Superior temporal gyrus (tissue), 1 donor: ENCODE data around the gene KIF5C.

Experiments used
- DNase-seq: peaks from one replicate; pipeline ENCODE4 v3.0.0-alpha.2; 2016; ENCODE audit errors: extremely low spot score

KIF5C gene

GRCh38 chr2:148989882-148990493 is 115.0 kb downstream of the KIF5C start:
- peak; percentile 93 for DNase-seq

DNA sequence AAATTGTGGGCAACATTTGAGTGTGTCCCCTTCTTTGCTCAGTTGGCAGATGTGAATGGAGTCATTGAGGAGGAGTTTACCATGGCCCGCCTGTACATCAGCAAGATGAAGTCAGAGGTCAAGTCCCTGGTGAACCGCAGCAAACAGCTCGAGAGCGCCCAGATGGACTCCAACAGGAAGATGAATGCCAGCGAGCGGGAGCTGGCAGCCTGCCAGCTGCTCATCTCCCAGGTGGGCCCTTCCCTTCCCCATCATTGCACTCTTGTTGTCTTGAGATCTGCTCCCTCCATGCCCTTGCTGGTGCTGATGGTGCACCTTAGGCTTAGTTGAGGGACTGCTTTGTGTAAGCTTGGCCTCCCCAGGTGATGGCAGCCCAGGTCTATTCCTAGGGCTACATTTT is 115.9 kb downstream of the KIF5C start:
- DNase-seq, result no peak

GRCh38 chr2:148992448-148992847 is 117.4 kb downstream of the KIF5C start:
- DNase-seq, result no peak

DNA sequence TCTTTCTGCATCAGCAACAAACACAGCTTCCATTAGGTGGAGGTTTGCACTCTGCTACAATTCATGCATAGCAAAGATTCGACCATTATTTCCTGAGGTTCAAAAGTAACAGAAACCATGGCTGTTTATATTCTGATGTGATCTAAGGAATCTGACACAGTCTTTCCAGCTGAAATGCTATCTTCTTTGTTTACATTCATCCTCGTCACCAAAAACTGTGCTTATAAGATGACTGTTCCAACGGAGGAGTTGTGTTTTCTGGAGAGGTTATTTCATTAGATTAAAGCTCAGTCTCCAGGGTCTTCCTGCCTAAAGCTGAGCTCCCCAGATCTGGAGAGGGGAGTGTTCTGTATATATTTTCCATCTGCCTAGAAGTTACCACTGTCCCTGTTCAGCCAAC is 118.3 kb downstream of the KIF5C start:
- DNase-seq, result no peak

DNA sequence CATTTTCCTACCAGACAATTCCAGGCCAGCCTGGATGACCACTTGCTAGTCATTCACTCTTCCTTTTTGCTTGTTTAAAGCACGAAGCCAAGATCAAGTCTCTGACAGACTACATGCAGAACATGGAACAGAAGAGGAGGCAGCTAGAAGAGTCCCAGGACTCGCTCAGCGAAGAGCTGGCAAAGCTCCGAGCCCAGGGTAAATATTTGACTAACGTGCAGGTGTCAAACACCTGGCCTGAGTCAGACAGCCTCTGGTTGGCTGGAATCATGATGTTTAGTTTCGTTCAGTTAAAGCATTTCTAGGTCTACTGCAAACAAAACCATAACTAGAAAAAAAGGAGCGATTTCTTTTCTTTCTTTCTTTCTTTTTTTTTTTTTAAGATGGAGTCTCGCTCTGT is 119.3 kb downstream of the KIF5C start:
- DNase-seq, result no peak

- DNase-seq, result no peak
Measured at GRCh38 chr2:148996805-148997204, 121.8 kb downstream of the KIF5C start.

- no peak for DNase-seq
Measured at GRCh38 chr2:148998165-148998830, 123.3 kb downstream of the KIF5C start.

- no peak for DNase-seq
Measured at GRCh38 chr2:148998831-148999200, 123.8 kb downstream of the KIF5C start.

GRCh38 chr2:148999451-148999921 is 124.5 kb downstream of the KIF5C start:
- DNase-seq, result no peak

- peak; percentile 73 for DNase-seq
Measured at GRCh38 chr2:149000158-149000938, 125.3 kb downstream of the KIF5C start.

DNA sequence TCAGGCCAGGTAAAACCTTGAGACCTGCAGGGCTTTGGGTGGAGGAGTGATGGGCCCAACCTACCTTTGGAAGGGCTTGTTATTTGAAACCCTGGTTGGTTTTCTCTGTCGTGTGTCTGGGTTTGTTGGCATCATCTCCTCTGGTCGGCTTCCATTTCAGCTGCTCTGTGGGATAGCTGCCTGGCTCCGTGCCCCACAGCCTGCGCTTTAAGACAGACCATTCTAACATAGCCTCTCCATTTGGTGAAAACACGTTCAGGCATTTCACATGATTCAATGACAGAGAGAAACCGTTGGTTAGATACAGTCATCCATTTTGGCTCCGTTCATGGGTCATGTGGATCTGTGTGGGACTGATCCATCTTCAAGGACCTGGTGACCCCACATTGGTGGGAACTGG is 126.5 kb downstream of the KIF5C start:
- peak; percentile 65 for DNase-seq

DNA sequence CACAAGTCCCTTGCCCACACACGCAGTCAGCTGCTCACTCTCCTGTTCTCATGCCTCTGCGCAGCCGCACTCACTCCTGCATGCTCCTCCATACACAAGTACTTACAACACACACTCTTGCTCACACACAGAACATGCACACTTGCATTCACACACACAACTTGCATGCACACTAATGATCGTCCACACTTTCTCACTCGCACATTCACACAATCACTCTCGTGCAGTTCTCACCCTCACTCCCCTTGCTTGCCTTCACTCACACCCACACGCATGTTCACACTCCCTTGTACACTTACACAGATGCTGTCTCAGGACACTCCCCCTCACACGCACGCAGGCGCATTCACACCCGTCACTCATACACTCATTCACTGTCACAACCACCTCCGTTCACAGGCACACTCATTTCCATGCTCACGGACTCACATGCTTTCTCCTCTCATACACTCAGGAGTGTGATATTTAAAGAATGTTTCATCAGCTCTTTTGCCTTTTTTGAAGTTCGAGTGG is 127.4 kb downstream of the KIF5C start:
- no peak for DNase-seq

DNA sequence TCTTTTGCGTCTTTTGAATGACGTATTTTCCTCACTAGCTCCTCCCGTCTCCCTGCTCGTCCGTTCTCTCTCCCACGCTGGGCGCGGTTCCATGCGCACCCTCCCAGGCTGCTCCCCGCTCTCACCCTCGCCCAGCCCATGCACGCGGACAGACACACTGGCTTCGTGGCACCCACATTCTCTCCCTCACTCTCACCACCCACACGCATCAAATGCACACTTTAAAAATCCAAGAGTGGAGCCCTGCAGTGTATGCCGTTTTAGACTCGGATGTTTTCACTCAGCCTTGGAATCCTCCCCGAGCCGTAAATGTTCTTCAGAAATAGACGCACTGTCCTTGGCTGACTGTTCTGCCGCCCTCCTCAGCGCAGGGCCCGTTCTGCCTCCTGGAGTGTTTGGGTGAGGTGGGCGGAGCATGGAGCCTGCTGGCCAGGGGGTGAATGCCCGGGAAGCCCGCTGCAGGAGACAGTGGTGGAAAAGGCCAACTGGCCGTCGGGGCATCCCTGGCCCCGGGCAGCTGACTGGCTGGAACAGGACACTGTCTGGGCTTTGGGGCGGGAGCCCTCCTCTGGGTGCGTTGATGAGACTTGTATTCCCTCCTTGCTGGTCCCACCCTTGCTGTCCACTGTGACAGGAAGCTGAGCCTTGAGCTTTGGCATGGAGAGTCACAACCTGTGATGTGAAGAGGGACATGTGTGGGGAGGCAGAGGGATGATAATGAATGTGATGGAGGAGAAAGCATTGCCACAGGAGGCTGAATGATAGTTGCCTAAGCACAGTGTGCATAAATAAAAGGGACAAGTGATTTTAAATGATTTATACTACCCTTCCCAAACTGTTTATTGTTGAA is 128.1 kb downstream of the KIF5C start:
- peak; percentile 67 for DNase-seq

- DNase-seq, result no peak
Measured at GRCh38 chr2:149004836-149005235, 129.8 kb downstream of the KIF5C start.

GRCh38 chr2:149005471-149006077 is 130.5 kb downstream of the KIF5C start:
- DNase-seq, result no peak

GRCh38 chr2:149006883-149007543 is 132.0 kb downstream of the KIF5C start:
- DNase-seq, result no peak

- DNase-seq, result no peak
Measured at GRCh38 chr2:149008381-149008780, 133.4 kb downstream of the KIF5C start.

DNA sequence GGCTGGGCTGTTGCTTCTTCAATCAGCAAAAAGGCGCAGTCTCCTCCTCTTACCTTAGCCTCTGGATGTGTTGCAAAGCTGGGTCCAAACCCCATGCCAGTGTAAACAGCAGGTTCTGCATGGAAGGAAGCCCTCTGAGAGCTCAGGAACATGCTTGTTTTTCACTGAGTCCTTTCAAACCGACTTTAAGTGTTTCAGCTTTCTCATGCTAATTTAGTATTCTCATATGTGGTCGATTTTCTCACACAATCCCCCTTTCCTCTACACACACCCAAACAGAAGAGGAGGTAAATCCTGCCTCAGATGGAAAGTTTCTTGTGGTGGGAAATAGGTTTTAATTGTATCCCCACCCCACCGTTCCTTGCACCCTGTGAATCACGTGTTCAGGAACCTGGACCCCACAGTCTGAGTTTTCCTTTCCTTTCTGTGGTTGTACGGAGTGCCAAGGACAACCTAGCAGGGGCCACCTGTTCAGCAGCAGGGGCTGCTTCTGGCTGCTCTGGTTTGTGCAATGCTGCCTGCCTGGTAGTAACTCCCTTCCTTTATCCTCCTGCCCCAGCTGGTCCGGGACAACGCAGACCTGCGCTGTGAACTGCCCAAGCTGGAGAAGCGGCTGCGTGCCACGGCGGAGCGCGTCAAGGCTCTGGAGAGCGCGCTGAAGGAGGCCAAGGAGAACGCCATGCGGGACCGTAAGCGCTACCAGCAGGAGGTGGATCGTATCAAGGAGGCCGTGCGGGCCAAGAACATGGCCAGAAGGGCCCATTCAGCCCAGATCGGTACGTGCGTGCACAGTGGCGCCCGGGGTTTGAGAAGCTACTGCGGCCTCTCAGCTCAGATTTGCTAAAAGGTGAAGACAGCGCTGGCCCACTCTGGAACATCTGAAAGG is 134.8 kb downstream of the KIF5C start:
- no peak for DNase-seq

DNA sequence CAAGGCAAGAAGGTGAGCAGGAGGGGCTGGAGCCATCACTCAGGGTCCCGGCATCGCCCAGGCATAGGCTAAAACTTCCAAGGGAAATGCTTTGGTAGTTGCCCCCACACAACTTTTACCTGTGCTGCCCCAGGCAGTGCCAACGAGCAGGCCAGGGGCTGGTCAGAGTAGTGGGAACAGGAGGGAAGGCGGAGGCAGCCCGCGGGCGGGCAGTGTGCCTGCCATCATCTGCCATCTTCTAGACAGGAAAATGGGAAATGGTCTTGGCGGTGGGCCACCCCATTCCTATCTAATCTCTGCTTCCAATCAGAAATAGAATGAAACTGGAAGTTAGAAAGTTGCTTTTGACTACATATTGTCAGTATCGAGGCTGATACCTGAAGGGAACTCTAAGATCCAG is 137.5 kb downstream of the KIF5C start:
- no peak for DNase-seq

- DNase-seq, result no peak
Measured at GRCh38 chr2:149015501-149015900, 140.5 kb downstream of the KIF5C start.
